HepG2 (cell line): ENCODE data around the gene CNP. TPM values are rescaled to one million over a fixed set of nuclear protein-coding genes. Genes with fewer than 3 reads are reported as not detected.

Experiments
- CREB1 ChIP-seq, 2 experiments: fragments of 450-650 bp in 1 of 2; IDR thresholded peaks; 2 replicates each; pipeline ENCODE4 v1.6.1; 2016 to 2017; ENCODE audit warnings: control low read depth in 1 of 2, mild to moderate bottlenecking in 1 of 2, missing compliant biosample characterization in 1 of 2, missing genetic modification characterization in 1 of 2
- HIVEP1 ChIP-seq: sonication (generic); formaldehyde crosslinking; IDR thresholded peaks from 2 replicates; pipeline ENCODE4 v1.4.0; 2020; ENCODE audit warnings: mild to moderate bottlenecking, missing genetic modification reagents
- IRX3 ChIP-seq: sonication (generic); formaldehyde crosslinking; IDR thresholded peaks from 2 replicates; pipeline ENCODE4 v1.8.1; 2023; ENCODE audit warnings: mild to moderate bottlenecking, low read depth, missing genetic modification reagents, borderline replicate concordance
- KMT2A ChIP-seq: sonication (generic); formaldehyde crosslinking; IDR thresholded peaks from 2 replicates; pipeline ENCODE4 v1.4.0; 2020; ENCODE audit warnings: missing genetic modification reagents
- MED13 ChIP-seq: sonication (generic); formaldehyde crosslinking; IDR thresholded peaks from 2 replicates; pipeline ENCODE4 v1.5.0; 2020; ENCODE audit warnings: missing genetic modification reagents
- NAIF1 ChIP-seq: sonication (generic); formaldehyde crosslinking; IDR thresholded peaks from 2 replicates; pipeline ENCODE4 v1.5.0; 2020; ENCODE audit warnings: mild to moderate bottlenecking, missing genetic modification reagents, borderline replicate concordance
- NFYB ChIP-seq: sonication (generic); formaldehyde crosslinking; IDR thresholded peaks from 2 replicates; pipeline ENCODE4 v1.4.0; 2020; ENCODE audit warnings: missing genetic modification reagents
- SNRNP70 ChIP-seq: fragments of 200-400 bp; formaldehyde crosslinking; IDR thresholded peaks from 2 replicates; pipeline ENCODE4 v1.6.1; 2017; ENCODE audit warnings: mild to moderate bottlenecking, low read depth, low read length, moderate library complexity
- SP5 ChIP-seq: IDR thresholded peaks from 2 replicates; pipeline ENCODE4 v1.6.1; 2016; ENCODE audit warnings: low read depth, borderline replicate concordance
- TBX2 ChIP-seq: sonication (generic); formaldehyde crosslinking; IDR thresholded peaks from 2 replicates; pipeline ENCODE4 v1.5.0; 2020; ENCODE audit warnings: missing genetic modification reagents, mild to moderate bottlenecking, borderline replicate concordance
- TCF7L2 ChIP-seq: IDR thresholded peaks from 2 replicates; pipeline ENCODE4 v1.6.1; 2011; ENCODE audit warnings: mild to moderate bottlenecking, low read depth, low read length, moderate library complexity
- TSC22D2 ChIP-seq: sonication (generic); formaldehyde crosslinking; IDR thresholded peaks from 2 replicates; pipeline ENCODE4 v1.5.1; 2020; ENCODE audit warnings: missing genetic modification reagents, mild to moderate bottlenecking, borderline replicate concordance
- XBP1 ChIP-seq: sonication (generic); formaldehyde crosslinking; IDR thresholded peaks from 2 replicates; pipeline ENCODE4 v1.5.0; 2020; ENCODE audit warnings: missing genetic modification reagents
- ZFP36L1 ChIP-seq: sonication (generic); formaldehyde crosslinking; IDR thresholded peaks from 2 replicates; pipeline ENCODE4 v1.8.0; 2022; ENCODE audit warnings: mild to moderate bottlenecking, missing genetic modification reagents, moderate library complexity
- ZNF160 ChIP-seq: sonication (generic); formaldehyde crosslinking; IDR thresholded peaks from 2 replicates; pipeline ENCODE4 v1.8.0; 2022; ENCODE audit warnings: mild to moderate bottlenecking, inconsistent platforms, missing genetic modification reagents
- ZNF441 ChIP-seq: sonication (generic); formaldehyde crosslinking; IDR thresholded peaks from 2 replicates; pipeline ENCODE4 v1.7.0; 2021; ENCODE audit warnings: missing genetic modification reagents, borderline replicate concordance
- ZNF747 ChIP-seq: sonication (generic); formaldehyde crosslinking; IDR thresholded peaks from 2 replicates; pipeline ENCODE4 v1.8.1; 2023; ENCODE audit warnings: missing genetic modification reagents, mild to moderate bottlenecking, borderline replicate concordance
- polyA plus RNA-seq, 8 experiments: library from polyadenylated mRNA; depleted of rRNA in 3 of 8; stranded (reverse) in 7 of 8; unstranded in 1 of 8; fragments of >200 nt; fragmentation: Illumina TruSeq in 4 of 8; extraction: Trizol in 4 of 8; gene quantifications; 2 replicates each; pipeline versions ENCODE4 v1.2.1 to v1.2.3, GENCODE V29; 2011 to 2016; ENCODE audit warnings: low read depth in 4 of 8, missing spikeins in 1 of 8, mixed read lengths in 1 of 8; ENCODE audit not compliant: insufficient read depth in 1 of 8
- total RNA-seq, 5 experiments: library from RNA; depleted of rRNA; stranded (reverse); fragments of >200 nt; fragmentation: Illumina TruSeq; extraction: Trizol; gene quantifications; 2 replicates each; pipeline ENCODE4 v1.2.3, GENCODE V29; 2016; ENCODE audit warnings: low read depth in 1 of 5
- TF ChIP-seq, protein P1 (sequence below): sonication (generic); formaldehyde crosslinking; IDR thresholded peaks from 2 replicates; pipeline ENCODE4 v1.8.1; 2023; ENCODE audit warnings: mild to moderate bottlenecking, moderate library complexity, missing genetic modification reagents
- TF ChIP-seq, protein P2 (sequence below): sonication (generic); formaldehyde crosslinking; conservative IDR thresholded peaks from 2 replicates; pipeline ENCODE4 v1.8.0; 2022; ENCODE audit warnings: mild to moderate bottlenecking, moderate library complexity, missing genetic modification reagents
- TF ChIP-seq, protein P3 (sequence below): sonication (generic); formaldehyde crosslinking; IDR thresholded peaks from 2 replicates; pipeline ENCODE4 v1.5.1; 2020; ENCODE audit warnings: missing genetic modification reagents, mild to moderate bottlenecking, borderline replicate concordance
- TF ChIP-seq, protein P4 (sequence below): sonication (generic); formaldehyde crosslinking; IDR thresholded peaks from 2 replicates; pipeline ENCODE4 v1.5.1; 2020; ENCODE audit warnings: mild to moderate bottlenecking, missing genetic modification reagents, moderate library complexity

The CNP gene
- total and polyA plus RNA-seq, 2 of the 13 experiments (the other 11 are each of a cell fraction or from before 2014, with no cell fraction given), result 97.2 to 161 TPM

DNA sequence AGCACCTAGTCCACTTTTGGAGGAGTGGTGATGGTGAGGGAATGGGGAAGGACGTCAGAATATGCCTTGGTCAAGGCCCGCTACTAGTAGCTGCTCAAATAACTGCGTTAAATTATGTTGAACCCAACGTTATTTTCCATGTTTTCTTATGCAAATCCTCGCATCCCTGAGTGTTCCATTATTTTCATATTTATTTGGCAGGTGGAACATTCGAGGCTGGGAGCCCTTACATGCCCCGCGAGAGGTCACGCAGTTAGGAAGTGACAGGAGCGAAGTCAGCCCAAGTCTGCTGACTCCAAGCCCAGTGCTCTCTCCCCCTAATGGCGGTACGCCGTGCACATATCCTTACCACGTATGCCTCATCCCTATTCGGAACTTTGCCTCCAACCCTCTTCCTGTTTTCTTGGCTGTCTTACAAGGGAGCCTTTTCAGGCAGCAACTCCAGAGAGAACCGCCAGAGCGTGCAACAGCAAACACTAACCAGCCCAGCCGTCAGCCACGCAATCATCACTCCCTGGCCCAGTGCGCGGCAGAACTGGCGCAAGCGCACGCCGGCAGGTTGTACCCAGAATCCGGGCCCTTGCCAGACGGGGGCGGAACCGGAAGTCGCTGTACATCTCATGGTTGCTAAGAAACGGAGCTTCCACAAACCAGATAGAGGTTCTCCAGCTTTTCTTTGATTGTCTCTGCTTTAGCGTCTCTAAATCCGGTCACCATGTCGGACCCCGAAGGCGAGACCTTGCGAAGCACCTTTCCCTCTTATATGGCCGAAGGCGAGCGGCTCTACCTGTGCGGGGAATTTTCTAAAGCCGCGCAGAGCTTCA is 36.4 kb upstream of the CNP start, which contains the start of gene ODAD4 (continued):
- TF ChIP-seq KMT2A, result peak; percentile 90; the same call in 1 of the 2 replicates
- peak; percentile 90 for TF ChIP-seq HIVEP1 (CRISPR knock-in tag)
- peak; percentile 70; the same call in 1 of the 2 replicates for TF ChIP-seq ZFP36L1
- TF ChIP-seq NAIF1, result peak; percentile 93
- TF ChIP-seq ZNF747 (CRISPR knock-in tag), result peak; percentile 92; the same call in 1 of the 2 replicates
- peak; percentile 79 for TF ChIP-seq ZNF160 (CRISPR knock-in tag)
- TF ChIP-seq, protein P1, sequence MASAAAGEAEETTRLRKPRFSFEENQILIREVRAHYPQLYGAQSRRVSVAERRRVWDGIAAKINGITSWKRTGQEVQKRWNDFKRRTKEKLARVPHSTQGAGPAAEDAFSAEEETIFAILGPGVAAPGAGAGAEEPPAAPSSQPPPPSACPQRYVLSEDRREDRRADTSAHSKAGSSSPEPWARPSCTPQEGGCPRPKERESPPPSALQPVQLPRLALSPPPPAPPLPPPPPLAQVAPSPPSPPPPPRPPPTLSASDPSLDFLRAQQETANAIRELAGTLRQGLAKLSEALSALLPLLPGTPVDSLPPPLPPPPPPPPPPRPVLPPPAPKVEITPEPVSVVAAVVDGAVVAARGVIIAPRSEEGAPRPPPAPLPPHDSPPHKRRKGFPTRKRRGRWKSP (CRISPR knock-in tag), result peak; percentile 99
- 0 out of 2 replicates have a peak, but pooled peaks have one; percentile 39 for TF ChIP-seq MED13 (CRISPR knock-in tag)
- TF ChIP-seq SNRNP70, result no peak
- TF ChIP-seq TSC22D2, result no peak
- TF ChIP-seq TBX2 (CRISPR knock-in tag), result peak; percentile 88
- TF ChIP-seq, protein P2, sequence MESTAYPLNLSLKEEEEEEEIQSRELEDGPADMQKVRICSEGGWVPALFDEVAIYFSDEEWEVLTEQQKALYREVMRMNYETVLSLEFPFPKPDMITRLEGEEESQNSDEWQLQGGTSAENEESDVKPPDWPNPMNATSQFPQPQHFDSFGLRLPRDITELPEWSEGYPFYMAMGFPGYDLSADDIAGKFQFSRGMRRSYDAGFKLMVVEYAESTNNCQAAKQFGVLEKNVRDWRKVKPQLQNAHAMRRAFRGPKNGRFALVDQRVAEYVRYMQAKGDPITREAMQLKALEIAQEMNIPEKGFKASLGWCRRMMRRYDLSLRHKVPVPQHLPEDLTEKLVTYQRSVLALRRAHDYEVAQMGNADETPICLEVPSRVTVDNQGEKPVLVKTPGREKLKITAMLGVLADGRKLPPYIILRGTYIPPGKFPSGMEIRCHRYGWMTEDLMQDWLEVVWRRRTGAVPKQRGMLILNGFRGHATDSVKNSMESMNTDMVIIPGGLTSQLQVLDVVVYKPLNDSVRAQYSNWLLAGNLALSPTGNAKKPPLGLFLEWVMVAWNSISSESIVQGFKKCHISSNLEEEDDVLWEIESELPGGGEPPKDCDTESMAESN, result peak; percentile 86
- TF ChIP-seq TCF7L2, result no peak
- TF ChIP-seq CREB1 (IDR thresholded peaks at IDR 0.05), result peak; percentile 66
- TF ChIP-seq CREB1 (CRISPR knock-in tag; IDR thresholded peaks at IDR 0.05), result peak; percentile 62; the same call in 1 of the 2 replicates
- TF ChIP-seq ZNF441 (CRISPR knock-in tag), result no peak
- peak; percentile 58 for TF ChIP-seq SP5
- TF ChIP-seq, protein P3, sequence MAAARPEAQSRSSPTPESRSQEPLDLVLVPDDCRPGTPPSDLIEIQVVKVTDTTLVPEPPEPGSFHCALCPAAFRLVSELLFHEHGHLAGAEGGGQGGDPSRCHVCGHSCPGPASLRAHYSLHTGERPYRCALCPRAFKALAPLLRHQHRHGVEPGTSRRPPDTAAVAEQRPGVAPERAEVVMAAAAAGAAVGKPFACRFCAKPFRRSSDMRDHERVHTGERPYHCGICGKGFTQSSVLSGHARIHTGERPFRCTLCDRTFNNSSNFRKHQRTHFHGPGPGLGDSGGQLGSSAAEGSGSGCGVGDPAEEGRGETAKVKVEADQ (CRISPR knock-in tag), result peak; percentile 93; the same call in 1 of the 2 replicates
- TF ChIP-seq, protein P4, sequence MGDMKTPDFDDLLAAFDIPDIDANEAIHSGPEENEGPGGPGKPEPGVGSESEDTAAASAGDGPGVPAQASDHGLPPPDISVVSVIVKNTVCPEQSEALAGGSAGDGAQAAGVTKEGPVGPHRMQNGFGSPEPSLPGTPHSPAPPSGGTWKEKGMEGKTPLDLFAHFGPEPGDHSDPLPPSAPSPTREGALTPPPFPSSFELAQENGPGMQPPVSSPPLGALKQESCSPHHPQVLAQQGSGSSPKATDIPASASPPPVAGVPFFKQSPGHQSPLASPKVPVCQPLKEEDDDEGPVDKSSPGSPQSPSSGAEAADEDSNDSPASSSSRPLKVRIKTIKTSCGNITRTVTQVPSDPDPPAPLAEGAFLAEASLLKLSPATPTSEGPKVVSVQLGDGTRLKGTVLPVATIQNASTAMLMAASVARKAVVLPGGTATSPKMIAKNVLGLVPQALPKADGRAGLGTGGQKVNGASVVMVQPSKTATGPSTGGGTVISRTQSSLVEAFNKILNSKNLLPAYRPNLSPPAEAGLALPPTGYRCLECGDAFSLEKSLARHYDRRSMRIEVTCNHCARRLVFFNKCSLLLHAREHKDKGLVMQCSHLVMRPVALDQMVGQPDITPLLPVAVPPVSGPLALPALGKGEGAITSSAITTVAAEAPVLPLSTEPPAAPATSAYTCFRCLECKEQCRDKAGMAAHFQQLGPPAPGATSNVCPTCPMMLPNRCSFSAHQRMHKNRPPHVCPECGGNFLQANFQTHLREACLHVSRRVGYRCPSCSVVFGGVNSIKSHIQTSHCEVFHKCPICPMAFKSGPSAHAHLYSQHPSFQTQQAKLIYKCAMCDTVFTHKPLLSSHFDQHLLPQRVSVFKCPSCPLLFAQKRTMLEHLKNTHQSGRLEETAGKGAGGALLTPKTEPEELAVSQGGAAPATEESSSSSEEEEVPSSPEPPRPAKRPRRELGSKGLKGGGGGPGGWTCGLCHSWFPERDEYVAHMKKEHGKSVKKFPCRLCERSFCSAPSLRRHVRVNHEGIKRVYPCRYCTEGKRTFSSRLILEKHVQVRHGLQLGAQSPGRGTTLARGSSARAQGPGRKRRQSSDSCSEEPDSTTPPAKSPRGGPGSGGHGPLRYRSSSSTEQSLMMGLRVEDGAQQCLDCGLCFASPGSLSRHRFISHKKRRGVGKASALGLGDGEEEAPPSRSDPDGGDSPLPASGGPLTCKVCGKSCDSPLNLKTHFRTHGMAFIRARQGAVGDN (CRISPR knock-in tag), result peak; percentile 99
- TF ChIP-seq XBP1 (CRISPR knock-in tag), result no peak
- no peak; the same call in 1 of the 2 replicates for TF ChIP-seq IRX3 (CRISPR knock-in tag)
- peak; percentile 35; the same call in 1 of the 2 replicates for TF ChIP-seq NFYB (CRISPR knock-in tag)
